Measurements from ENCODE around the gene SPP2.

DNA sequence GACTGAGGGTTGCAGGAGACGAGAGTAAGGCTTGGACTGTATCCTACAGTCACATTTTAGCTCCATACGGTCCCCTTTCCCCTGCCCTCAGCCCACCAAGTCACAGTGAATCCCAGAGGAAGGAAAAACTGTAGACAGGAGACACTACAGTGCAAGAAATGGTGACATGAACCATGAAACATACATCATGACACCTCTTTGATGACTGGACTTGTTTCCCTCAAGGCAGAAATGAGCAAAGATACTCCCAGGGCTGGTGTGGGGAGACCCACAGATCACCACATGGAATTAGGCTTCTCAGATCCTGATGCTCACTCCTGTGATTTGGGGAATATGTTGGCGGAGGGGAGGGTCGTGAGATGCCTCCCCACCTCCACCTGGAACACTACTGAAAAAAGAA is 48.2 kb upstream of the SPP2 start:
- TF ChIP-seq POLR2AphosphoS5 (IDR thresholded peaks at IDR 0.05) (no peak), POLR2A (IDR thresholded peaks at IDR 0.05) (no peak)

Data from suprapubic skin (tissue), 4 donors.